ENCODE measurements around the gene WDR53.
"Not testable (repeated sequence)": the region's sequence is repeated elsewhere in the genome, so short reads cannot be mapped to it uniquely, and the experiment has no call there.

WDR53 gene

DNA sequence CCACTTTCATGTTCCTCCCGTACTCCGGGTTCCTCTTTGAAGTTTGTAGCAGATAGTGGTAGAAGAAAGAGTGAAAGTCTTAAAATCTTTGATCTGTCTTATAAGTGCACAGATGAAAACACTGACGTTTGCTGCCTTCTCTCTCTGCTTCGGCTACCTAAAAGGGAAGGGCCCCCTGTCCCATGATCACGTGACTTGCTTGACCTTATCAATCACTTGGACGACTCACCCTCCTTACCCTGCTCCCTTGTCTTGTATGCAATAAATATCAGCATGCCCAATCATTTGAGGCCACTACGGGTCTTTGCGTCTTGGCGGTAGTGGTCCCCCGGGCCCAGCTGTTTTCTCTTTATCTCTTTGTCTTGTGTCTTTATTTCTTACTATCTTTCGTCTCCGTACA is 47.1 kb downstream of the WDR53 start:
- in situ Hi-C loops (cut with MboI; ENCODE audit: low sequenced_read_pairs), result loop anchor here (5.0 to 25.0 kb wide), 3 partner anchors 269 to 809 kb away; partner anchors contain the start of genes MUC20 and TFRC
- H3K36me3 ChIP-seq (replicated peaks); H3K9me3 ChIP-seq; H3K27me3 ChIP-seq (ENCODE audit: low read depth); H3K4me3 ChIP-seq; DNase-seq (ENCODE audit: low spot score in 2 of 2): not testable (repeated sequence)
- H3K4me1 ChIP-seq, result peaks cover 17% of the 10 kb centered on the region

- H3K36me3 ChIP-seq (replicated peaks), result no peaks in the 10 kb centered on the region
- DNase-seq (ENCODE audit: low spot score in 2 of 2), result no peak
- H3K4me3 ChIP-seq, result no peak overlapping the region
- in situ Hi-C loops (cut with MboI; ENCODE audit: low sequenced_read_pairs), result loop anchor here (5.0 to 25.0 kb wide), 3 partner anchors 267 to 807 kb away; partner anchors contain the start of genes MUC20 and TFRC
- no peaks in the 10 kb centered on the region for H3K27me3 ChIP-seq (ENCODE audit: low read depth)
- peaks cover 17% of the 10 kb centered on the region for H3K4me1 ChIP-seq
- H3K9me3 ChIP-seq, result peaks cover 8% of the 10 kb centered on the region; the same call in 1 of the 2 replicates
Observed at GRCh38 chr3:196519718-196520082, 48.7 kb downstream of the WDR53 start.

DNA sequence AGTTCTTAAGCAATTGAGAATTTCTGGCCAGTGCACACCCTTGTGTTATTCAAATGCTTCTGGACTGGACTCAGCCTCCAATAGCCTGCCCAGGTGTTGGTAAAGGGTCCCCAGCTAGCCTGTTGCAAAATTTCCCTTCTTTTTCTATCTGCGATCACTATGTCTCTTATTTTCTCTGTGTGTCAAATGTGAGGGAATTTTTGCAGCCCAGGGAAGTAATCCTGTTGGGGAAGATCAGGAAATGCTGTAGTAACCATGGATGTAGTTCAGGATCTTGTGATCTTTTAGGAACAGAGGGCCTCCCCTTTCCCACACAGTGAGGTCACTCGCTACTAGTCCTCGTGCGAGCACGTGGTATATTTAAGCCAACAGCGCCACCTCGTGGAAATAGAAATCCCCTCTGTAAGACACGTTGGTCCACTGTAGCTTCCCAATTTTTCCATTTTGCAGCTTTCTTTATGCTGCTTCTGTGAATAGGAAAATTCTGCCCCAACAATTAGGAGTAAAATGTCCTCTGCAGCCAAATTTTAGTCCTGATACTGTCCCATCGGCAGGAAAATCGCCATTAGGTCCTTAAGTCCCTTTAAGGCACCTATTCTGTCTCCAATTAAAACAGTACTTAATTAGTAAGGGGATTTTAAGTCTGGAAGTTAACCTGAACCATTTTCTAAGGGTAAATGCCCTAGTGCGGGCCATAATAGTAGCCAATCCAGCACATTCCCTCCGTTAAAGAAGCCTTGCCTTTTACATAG is 49.2 kb downstream of the WDR53 start:
- Histone ChIP-seq H3K36me3 (replicated peaks) (no peaks in the 10 kb centered on the region), H3K9me3 (peaks cover 8% of the 10 kb centered on the region; the same call in 1 of the 2 replicates), H3K4me3 (no peak overlapping the region), H3K4me1 (peaks cover 17% of the 10 kb centered on the region), H3K27me3 (ENCODE audit: low read depth) (no peaks in the 10 kb centered on the region)
- DNase-seq (ENCODE audit: low spot score in 2 of 2), result peak; percentile 92 to 96
- in situ Hi-C loops (cut with MboI; ENCODE audit: low sequenced_read_pairs), result loop anchor here (25.0 kb wide), 2 partner anchors 432 to 807 kb away; partner anchors contain the start of genes MUC20 and TFRC

GRCh38 chr3:196517919-196518318 is 50.4 kb downstream of the WDR53 start:
- Histone ChIP-seq H3K27me3 (ENCODE audit: low read depth) (no peaks in the 10 kb centered on the region), H3K36me3 (replicated peaks) (no peaks in the 10 kb centered on the region), H3K9me3 (peaks cover 8% of the 10 kb centered on the region; the same call in 1 of the 2 replicates), H3K4me3 (peak overlapping the region; percentile 4; the same call in 1 of the 2 replicates), H3K4me1 (peaks cover 17% of the 10 kb centered on the region)
- peak; percentile 94 to 98 for DNase-seq (ENCODE audit: low spot score in 2 of 2)
- in situ Hi-C loops (cut with MboI; ENCODE audit: low sequenced_read_pairs), result loop anchor here (25.0 kb wide), 2 partner anchors 431 to 806 kb away; partner anchors contain the start of genes MUC20 and TFRC

DNA sequence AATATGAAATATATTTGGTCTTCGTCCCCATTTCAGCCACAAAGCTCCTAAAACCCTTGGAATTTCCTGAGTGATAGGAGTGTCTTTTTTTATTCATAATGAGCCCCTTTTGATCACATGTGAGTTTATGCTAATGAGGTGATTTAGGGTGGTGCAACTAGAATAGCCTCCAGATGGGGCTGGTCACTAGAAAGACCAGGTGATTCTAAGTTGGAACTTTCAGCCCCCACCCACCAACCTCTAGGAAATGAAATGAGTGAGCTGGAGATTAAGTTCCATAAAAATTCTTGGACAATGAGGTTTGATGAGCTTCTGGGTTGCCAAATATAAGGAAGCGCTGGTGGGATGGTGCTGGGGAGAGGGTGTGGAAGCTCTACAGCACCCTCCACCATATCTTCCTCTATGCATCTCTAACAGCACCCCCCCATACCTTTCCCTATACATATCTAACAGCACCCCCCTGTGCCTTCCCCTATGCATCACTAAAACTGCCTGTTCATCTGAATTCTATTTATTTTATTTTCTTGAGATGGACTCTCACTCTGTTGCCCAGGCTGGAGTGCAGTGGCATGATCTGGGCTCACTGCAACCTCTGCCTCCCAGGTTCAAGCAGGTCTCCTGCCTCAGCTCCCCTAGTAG is 51.1 kb downstream of the WDR53 start:
- Histone ChIP-seq H3K27me3 (ENCODE audit: low read depth) (no peaks in the 10 kb centered on the region), H3K4me1 (peaks cover 17% of the 10 kb centered on the region), H3K9me3 (peaks cover 8% of the 10 kb centered on the region; the same call in 1 of the 2 replicates), H3K36me3 (replicated peaks) (no peaks in the 10 kb centered on the region), H3K4me3 (peak overlapping the region; percentile 4; the same call in 1 of the 2 replicates)
- DNase-seq (ENCODE audit: low spot score in 2 of 2), result peak; percentile 45 to 58
- in situ Hi-C loops (cut with MboI; ENCODE audit: low sequenced_read_pairs), result loop anchor here (25.0 kb wide), 2 partner anchors 430 to 805 kb away; partner anchors contain the start of genes MUC20 and TFRC

GRCh38 chr3:196514913-196515621 is 53.3 kb downstream of the WDR53 start, which contains the start of gene SMCO1:
Gene SMCO1, minus strand, starts transcription at chr3:196515346. Its CDS starts 137 bp downstream, at chr3:196515209.
- in situ Hi-C loops (cut with MboI; ENCODE audit: low sequenced_read_pairs), result loop anchor here (25.0 kb wide), 2 partner anchors 428 to 803 kb away; partner anchors contain the start of genes MUC20 and TFRC
- no peak within 1 kb of the TSS for H3K4me3 ChIP-seq
- DNase-seq (ENCODE audit: low spot score in 2 of 2), result no peak
- H3K36me3 ChIP-seq (replicated peaks), result no peaks in the 10 kb centered on the region
- H3K27me3 ChIP-seq (ENCODE audit: low read depth), result no peaks in the 10 kb centered on the region
- H3K9me3 ChIP-seq, result peaks cover 8% of the 10 kb centered on the region; the same call in 1 of the 2 replicates
- H3K4me1 ChIP-seq, result peaks cover 17% of the 10 kb centered on the region

DNA sequence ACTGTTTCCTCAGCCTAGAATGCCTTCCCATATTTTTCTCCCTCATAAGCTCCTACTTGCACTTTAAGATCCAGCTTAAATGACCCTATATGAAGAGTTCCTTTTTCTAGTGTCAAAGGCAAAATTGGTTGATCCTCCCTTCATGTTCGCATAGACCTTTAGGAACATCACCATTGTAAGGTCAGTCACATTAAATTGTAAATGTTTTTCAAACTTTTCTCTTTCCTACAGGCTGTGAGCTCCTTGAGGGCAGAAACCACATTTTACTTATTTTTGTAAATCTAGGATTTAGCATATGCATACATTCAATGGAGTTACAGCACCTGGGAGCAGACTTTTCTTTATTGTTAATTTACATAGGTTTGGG is 54.0 kb downstream of the WDR53 start:
- Histone ChIP-seq H3K4me1 (peaks cover 17% of the 10 kb centered on the region), H3K36me3 (replicated peaks) (no peaks in the 10 kb centered on the region), H3K9me3 (peaks cover 8% of the 10 kb centered on the region; the same call in 1 of the 2 replicates), H3K27me3 (ENCODE audit: low read depth) (no peaks in the 10 kb centered on the region), H3K4me3 (no peak overlapping the region)
- DNase-seq (ENCODE audit: low spot score in 2 of 2), result no peak
- in situ Hi-C loops (cut with MboI; ENCODE audit: low sequenced_read_pairs), result loop anchor here (25.0 kb wide), 2 partner anchors 427 to 802 kb away; partner anchors contain the start of genes MUC20 and TFRC

DNA sequence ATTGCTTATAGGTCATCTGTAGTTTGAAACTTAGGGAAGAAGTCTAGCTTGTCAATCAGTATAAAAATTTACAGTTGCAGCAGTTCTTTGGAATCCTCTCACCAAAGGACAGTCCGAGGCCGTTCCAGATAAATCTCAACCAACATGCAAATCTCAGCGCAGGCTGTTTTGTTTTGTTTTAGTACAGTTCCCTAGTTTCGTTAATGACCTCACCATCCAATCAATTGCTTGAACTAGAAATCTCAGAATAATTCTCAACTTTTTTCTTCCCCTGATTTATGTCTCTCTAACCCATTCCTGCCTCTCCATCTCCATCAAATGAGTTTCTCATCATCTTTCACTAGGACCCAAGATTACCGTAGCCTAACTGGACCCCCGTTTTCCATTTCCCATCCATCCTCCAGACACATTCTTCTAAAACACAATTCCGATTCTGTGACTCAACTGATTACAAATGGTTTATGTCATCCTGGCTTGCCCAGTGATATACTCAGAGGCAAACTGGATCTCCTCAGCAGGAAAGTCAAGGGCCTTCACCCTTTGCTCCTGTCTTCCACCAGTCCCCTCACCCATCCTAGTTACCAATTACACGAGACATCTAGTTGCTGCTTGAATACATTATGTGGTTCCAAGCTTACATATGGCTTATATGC is 54.5 kb downstream of the WDR53 start:
- DNase-seq (ENCODE audit: low spot score in 2 of 2), result no peak
- Histone ChIP-seq H3K4me1 (peaks cover 16% of the 10 kb centered on the region), H3K27me3 (ENCODE audit: low read depth) (no peaks in the 10 kb centered on the region), H3K4me3 (no peak overlapping the region), H3K36me3 (replicated peaks) (no peaks in the 10 kb centered on the region), H3K9me3 (peaks cover 7% of the 10 kb centered on the region; the same call in 1 of the 2 replicates)
- in situ Hi-C loops (cut with MboI; ENCODE audit: low sequenced_read_pairs), result loop anchor here (25.0 kb wide), 2 partner anchors 427 to 802 kb away; partner anchors contain the start of genes MUC20 and TFRC

DNA sequence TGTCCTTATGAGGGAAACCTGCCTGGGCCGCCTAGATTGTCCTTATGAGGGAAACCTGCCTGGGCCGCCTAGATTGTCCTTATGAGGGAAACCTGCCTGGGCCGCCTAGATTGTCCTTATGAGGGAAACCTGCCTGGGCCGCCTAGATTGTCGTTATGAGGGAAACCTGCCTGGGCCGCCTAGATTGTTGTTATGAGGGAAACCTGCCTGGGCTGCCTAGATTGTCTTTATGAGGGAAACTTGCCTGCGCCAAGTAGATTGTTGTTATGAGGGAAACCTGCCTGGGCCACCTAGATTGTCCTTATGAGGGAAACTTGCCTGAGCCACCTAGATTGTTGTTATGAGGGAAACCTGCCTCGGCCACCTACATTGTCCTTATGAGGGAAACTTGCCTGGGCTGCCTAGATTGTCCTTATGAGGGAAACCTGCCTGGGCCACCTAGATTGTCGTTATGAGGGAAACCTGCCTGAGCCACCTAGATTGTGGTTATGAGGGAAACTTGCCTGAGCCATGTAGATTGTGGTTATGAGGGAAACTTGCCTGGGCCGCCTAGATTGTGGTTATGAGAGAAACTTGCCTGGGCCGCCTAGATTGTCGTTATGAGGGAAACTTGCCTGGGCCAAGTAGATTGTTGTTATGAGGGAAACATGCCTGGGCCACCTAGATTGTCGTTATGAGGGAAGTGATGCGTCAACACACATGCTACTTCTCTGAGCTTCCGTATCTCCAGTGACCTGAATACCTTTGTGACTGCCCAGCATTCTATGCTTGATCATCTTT is 56.5 kb downstream of the WDR53 start:
- H3K4me3 ChIP-seq; DNase-seq (ENCODE audit: low spot score in 2 of 2); H3K36me3 ChIP-seq (replicated peaks); H3K27me3 ChIP-seq (ENCODE audit: low read depth); H3K4me1 ChIP-seq; H3K9me3 ChIP-seq: not testable (repeated sequence)
- in situ Hi-C loops (cut with MboI; ENCODE audit: low sequenced_read_pairs), result loop anchor here (25.0 kb wide), 2 partner anchors 425 to 800 kb away; partner anchors contain the start of genes MUC20 and TFRC

DNA sequence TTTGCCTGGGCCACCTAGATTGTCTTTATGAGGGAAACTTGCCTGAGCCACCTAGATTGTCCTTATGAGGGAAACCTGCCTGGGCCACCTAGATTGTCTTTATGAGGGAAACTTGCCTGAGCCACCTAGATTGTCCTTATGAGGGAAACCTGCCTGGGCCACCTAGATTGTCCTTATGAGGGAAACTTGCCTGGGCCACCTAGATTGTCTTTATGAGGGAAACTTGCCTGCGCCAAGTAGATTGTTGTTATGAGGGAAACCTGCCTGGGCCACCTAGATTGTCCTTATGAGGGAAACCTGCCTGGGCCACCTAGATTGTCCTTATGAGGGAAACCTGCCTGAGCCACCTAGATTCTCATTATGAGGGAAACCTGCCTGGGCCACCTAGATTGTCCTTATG is 57.2 kb downstream of the WDR53 start:
- H3K27me3 ChIP-seq (ENCODE audit: low read depth); DNase-seq (ENCODE audit: low spot score in 2 of 2); H3K4me1 ChIP-seq; H3K4me3 ChIP-seq; H3K36me3 ChIP-seq (replicated peaks): not testable (repeated sequence)
- peaks cover 11% of the 10 kb centered on the region for H3K9me3 ChIP-seq
- in situ Hi-C loops (cut with MboI; ENCODE audit: low sequenced_read_pairs), result loop anchor here (25.0 kb wide), 2 partner anchors 424 to 799 kb away; partner anchors contain the start of genes MUC20 and TFRC

DNA sequence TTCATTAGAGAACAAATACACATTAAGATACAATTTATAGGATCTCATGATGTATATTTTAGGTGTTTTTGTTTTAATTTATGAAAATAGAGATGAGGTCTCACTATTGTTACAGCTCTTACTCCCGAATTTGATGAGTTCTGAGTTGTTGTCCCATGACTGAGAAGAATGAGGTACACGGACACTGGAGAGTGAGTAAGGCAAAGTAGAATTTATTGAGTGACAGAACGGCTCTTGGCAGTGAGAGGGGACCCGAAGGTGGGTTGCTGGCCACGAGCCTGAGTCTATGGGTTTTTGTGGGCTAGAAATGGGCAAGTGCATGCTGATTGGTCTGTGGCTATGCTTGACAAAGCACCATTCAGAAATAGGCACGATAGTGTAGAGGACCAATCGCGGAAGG is 61.7 kb downstream of the WDR53 start:
- DNase-seq (ENCODE audit: low spot score in 2 of 2), result no peak
- no peak overlapping the region for H3K4me3 ChIP-seq
- in situ Hi-C loops (cut with MboI; ENCODE audit: low sequenced_read_pairs), result loop anchor here (25.0 kb wide), 2 partner anchors 419 to 794 kb away; partner anchors contain the start of genes MUC20 and TFRC
- H3K4me1 ChIP-seq, result peaks cover 4% of the 10 kb centered on the region
- no peaks in the 10 kb centered on the region for H3K36me3 ChIP-seq (replicated peaks)
- H3K27me3 ChIP-seq (ENCODE audit: low read depth), result no peaks in the 10 kb centered on the region
- peaks cover 11% of the 10 kb centered on the region for H3K9me3 ChIP-seq

GRCh38 chr3:196504556-196504955 is 63.8 kb downstream of the WDR53 start:
- no peak for DNase-seq (ENCODE audit: low spot score in 2 of 2)
- H3K36me3 ChIP-seq (replicated peaks), result no peaks in the 10 kb centered on the region
- in situ Hi-C loops (cut with MboI; ENCODE audit: low sequenced_read_pairs), result loop anchor here (25.0 kb wide), 2 partner anchors 417 to 792 kb away; partner anchors contain the start of genes MUC20 and TFRC
- peaks cover 11% of the 10 kb centered on the region for H3K9me3 ChIP-seq
- H3K27me3 ChIP-seq (ENCODE audit: low read depth), result no peaks in the 10 kb centered on the region
- no peak overlapping the region for H3K4me3 ChIP-seq
- H3K4me1 ChIP-seq, result peaks cover 9% of the 10 kb centered on the region
